Cardiac septum (tissue), 1 donor: ENCODE measurements around the gene KAT2A. TPM values are rescaled to one million over a fixed set of nuclear protein-coding genes. Genes with fewer than 3 reads are reported as not detected.
"Not testable (repeated sequence)": the region's sequence is repeated elsewhere in the genome, so short reads cannot be mapped to it uniquely, and the experiment has no call there.

Source experiments
- DNase-seq: peaks from one replicate; pipeline ENCODE4 v3.0.0-alpha.2; 2020; ENCODE audit warnings: low spot score
- intact Hi-C: fragments of 100-400 bp; cut with DNase I; formaldehyde crosslinking; loops from one replicate; pipeline ENCODE4 v1.14.0; 2022
- long read RNA-seq: library from polyadenylated mRNA; unstranded; transcript quantifications from one replicate; pipeline ENCODE4 v2.0.0, GENCODE V29; 2021
- total RNA-seq: library from RNA; stranded (reverse); fragmentation: NEBNext Ultra II Directional; extraction: Animal tissue kit (Norgen Biotek cat#: 25700); gene quantifications from one replicate; pipeline ENCODE4 v1.2.1, GENCODE V29; 2021
- donor health status: DM: no; HTN: no; CAD: no.

Gene KAT2A
- total RNA-seq: 17.3 TPM
- long read RNA-seq, transcript KAT2A-202 (18 exons, 2,990 nt): major isoform, 5 of 53 reads
- long read RNA-seq, partial matches to known transcripts: 35 of 53 reads
- long read RNA-seq, other reads (novel, unspliced or antisense): 11 of 53 reads

DNA sequence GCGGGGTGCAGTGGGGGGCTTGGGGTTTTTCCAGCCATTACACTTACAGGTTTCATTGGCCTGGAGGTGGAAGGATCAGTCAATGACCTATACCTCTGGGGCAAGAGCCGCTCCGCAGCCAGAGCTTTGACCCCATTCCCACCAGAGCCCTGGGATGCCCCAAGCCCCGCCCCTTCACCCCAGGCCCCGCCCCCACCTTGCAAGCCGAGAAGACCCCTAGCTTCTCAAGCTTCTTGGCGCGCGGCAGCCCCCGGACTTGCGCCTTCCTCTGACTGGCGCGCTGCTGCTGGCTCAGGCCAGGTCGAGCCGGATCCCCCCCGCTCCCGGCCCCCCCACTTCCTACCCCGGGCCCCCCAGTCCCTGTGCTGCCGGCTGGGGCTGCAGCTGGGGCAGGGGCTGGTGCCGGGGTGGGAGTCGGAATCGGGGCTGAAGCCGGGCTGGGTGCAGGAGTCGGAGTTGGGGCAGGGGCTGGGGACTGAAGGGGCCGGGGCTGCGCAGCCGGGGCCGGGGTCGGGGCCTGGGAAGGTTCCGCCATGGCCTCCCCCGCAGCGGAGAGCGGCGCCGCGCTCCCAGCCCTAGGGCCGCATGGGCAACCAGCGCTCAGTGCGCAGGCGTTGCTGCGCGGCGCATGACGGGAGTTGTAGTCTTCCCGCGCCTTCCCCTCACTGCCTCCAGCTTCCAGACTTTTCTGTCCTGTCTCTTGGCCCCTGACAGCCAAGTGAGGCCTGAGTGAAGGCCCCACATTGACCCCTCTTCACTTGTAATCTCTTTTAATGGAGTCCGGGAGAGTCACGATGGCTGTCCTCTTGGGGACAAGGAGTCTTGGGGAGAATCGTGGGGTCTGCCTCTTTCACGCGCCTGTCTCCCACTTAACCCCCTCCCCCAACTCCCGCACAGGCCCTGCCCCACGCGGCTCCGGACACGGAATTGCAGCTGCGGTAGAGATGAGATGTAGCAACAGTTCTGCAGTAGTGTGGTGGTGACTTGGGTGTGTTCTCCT lies at the start of gene KAT2A:
TSS of gene KAT2A (minus strand) at position 598 of the 1,000 bp plus-strand sequence. CDS start at position 535, 63 bp downstream.
- peak; percentile 90 for DNase-seq
- intact Hi-C loops: no loop called here

DNA sequence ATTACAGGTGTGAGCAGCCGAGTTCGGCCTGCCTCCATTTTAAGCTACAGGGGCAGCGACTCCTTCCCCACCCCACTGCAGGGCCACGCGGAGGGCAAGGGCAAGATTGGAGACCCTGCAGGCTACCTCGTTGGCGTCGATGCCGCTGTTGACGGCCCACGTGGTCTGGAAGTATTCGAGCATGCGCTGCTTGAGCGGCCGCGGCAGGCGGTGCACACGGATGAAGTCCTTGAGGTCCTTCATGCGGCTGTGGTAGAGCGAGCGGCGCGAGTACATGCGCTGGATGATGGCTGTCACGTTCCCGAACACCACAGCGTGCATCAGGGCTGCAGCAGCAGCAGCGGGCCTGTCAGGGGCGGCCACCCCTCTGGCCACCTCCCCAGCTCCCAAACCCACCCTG lies 48.2 kb upstream of the KAT2A start:
- DNase-seq: no peak
- intact Hi-C loops: no loop called here

DNA sequence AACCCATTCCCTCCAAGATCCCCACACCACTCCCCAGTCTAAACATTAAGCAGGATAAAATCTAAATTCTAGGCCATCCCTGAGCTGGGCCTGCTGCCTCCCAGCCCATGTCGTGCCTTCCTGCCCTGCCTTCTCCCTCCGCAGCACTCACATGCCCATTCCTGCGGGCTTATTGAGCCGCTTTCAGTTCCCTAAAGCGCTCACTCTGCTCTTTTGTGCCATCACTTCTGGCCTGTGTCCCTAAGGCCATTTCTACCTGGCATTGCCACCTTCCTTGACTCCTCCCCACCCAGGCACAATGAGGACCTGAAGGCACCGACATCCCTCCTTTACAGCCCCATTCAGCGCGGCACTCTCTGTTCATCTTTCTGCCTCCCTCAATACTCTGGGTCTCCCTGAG lies 46.6 kb upstream of the KAT2A start:
- no peak for DNase-seq

DNA sequence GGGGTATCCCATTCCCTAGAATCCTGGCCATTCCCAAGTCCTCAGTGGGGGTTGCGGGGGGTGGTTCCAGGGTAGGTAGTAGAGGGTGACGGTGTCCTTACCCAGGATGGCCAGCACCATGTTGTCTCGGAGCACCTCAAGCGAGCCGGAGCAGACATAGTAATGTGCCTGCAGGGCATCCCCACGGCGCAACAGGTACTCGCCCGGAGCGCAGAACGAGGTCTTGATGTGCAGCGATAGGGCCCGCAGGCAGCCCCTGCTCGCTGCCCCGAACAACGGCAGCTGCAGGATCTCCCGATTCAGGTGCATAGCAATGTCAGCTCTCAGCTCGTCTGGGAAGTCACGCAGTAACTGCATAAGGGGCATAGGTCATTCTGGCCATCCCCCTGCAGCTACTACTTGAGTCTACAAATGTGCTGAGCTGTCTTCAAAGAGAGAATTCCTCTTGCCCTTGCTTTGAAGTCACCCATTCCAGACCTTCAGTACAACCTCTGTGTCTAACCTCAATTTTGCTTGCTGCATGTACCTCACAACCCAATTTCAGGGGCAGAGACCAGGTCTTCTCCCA lies 45.1 kb upstream of the KAT2A start:
- DNase-seq: no peak
- intact Hi-C loops: no loop called here

More for the DNA sequence above, 46.6 kb upstream of the KAT2A start:
- intact Hi-C loops: no loop called here

DNA sequence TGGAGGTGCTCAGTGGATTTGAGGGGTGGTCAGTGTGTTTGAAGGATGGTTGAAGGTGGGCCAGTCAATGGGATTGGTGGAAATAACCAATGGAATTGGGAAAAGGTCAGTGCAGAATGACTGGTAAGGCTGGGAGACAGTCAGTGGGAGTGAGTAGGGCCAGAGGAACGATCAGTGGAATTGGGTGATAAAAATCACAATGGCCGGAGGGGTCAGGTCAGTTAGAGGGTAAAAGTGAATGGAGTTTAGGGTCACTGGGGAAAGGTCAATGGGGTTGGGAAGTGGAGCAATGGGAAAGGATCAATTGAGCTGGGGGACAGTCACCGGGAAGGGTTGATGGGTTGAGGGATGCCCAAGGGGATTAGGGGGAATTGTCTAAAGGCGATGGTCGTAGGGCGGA lies 44.6 kb upstream of the KAT2A start:
- intact Hi-C loops: no loop called here
- DNase-seq: no peak

GRCh38 chr17:42163696-42164407 lies 42.7 kb upstream of the KAT2A start:
- no peak for DNase-seq
- intact Hi-C loops: no loop called here

DNA sequence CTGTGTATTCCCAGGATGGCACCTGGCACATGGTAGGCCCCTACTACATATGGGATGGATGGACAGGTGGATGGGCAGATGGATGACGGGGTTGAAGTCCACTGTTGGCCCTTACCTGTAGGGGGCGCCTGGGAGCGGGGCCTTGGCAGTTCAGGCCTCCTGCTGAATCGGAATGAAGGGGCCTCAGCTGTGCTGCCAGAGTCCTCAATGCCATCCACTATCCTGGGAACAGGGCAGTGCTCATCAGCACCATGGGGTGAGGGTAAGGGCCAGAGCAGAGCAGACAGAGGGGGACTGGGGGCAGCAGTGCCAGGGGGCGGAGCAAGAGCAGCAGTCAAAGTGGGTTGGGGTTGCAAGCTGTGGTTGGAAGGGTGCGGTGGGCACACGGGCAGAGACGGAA lies 41.9 kb upstream of the KAT2A start:
- intact Hi-C loops: no loop called here
- DNase-seq: no peak

GRCh38 chr17:42160531-42160910 lies 39.4 kb upstream of the KAT2A start:
- intact Hi-C loops: no loop called here
- no peak for DNase-seq

DNA sequence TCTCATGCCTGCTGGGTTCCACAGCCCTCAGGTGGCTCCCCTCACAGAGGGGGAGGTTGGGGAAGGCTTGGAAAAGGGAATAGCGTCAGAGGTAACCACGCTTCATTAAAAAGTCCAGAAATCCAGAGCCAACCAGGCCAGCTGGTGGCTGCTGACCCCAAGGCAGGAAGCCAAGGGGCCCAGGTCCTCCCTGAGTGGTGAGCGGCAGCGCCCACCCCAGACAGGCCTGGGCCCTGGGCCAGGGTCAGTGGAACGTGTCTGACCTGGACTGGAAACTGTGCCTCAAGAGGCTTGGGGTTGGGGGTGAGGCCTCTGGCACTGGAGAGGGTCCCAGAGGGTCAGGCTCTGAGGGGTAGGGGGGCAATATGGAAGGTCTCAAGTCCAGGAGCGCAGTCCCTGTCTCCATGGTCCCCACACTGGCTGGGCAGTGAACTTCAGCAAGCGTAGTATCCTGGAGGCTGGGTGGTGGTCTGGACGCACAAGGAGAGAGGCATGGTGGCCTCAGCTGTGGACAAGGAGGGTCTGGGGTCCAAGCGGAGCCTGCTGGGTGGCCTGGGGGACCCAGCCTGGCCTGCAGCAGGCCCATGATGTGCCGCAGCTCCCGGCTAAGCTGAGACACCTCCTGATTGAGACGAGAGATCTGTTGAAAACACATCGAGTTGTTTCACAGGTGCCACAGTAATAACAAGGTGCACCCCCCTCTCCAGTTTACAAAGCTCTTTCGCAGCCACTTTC lies 38.8 kb upstream of the KAT2A start:
- intact Hi-C loops: loop anchor here (10.0 kb wide), 1 partner anchor 835 kb away; the partner anchor contains the start of gene RPL27
- no peak for DNase-seq

- no peak for DNase-seq
Measured at GRCh38 chr17:42155614-42156045, 34.5 kb upstream of the KAT2A start.

DNA sequence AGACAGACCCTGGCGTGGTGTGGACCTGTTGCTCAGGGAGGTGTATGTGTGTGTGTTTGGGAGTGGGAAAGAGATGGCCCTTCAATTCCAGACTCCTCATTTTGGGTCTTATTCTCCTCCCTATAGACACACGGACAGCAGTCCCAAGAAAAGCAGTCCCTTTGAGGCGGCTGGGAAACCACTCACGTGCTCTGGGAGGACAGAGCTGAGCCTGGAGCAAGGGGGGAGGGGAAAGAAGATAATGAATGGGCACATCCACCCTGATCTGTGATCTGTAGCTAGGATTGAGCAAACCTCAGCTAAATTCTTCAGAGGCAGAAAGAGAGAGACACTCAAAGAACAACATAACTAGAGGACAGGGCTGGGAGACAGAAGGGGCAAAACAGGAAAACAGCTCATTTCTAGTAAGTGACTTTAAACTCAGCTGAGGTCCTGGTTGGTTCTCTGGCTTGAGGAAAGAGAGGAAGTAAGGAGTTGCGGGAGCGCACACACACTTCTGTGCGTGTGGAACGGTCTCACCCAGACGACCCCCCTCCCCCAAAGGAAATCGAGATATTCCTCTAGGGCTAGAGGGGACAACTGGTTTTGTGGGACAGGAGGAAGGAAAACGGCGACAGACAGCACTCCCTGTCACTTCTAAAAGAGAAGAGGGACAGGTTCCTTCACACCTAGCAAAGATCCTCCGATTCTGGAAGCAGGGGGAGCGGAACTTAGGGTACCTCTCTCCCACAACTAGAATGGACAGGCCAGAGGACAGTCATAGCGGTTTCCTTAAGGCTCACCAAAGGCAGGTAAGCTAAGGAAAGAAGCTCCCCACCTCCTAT lies 33.0 kb upstream of the KAT2A start:
- intact Hi-C loops: loop anchor here (10.0 kb wide), 1 partner anchor 841 kb away; the partner anchor contains the start of gene RPL27
- DNase-seq: no peak

More at GRCh38 chr17:42155614-42156045, 34.5 kb upstream of the KAT2A start:
- intact Hi-C loops: loop anchor here (10.0 kb wide), 1 partner anchor 839 kb away; the partner anchor contains the start of gene RPL27

DNA sequence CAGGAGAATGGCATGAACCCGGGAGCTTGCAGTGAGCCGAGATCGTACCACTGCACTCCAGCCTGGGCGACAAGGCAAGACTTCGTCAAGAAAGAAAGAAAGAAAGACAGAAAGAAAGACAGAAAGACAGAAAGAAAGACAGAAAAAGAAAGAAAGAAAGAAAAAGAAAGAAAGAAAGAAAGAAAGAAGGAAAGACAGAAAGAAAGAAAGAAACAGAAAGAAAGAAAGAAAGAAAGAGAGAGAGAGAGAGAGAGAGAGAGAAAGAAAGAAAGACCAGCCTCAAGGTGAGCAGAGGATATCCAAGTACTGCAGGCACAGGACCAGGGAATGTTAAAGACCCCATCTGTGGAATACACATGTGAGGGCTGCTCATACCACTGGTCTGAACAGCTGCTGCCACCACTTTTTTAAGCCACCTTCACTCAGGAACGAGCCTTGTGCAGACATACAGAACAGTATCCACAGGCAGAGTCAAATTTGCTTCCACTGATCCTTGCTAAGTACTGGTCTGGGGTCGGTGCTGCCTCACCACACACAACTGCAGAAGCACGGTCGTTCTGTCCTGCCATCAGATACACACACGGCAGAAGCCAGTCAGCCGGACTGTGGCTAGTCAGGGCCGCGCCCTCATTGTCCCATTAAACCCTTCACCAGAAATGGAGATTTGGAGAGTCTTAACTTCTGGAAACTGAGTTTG lies 25.9 kb upstream of the KAT2A start:
- DNase-seq: no peak
- intact Hi-C loops: no loop called here

- DNase-seq, intact Hi-C loops: not testable (repeated sequence)
Measured at GRCh38 chr17:42143138-42143537, 22.0 kb upstream of the KAT2A start.

DNA sequence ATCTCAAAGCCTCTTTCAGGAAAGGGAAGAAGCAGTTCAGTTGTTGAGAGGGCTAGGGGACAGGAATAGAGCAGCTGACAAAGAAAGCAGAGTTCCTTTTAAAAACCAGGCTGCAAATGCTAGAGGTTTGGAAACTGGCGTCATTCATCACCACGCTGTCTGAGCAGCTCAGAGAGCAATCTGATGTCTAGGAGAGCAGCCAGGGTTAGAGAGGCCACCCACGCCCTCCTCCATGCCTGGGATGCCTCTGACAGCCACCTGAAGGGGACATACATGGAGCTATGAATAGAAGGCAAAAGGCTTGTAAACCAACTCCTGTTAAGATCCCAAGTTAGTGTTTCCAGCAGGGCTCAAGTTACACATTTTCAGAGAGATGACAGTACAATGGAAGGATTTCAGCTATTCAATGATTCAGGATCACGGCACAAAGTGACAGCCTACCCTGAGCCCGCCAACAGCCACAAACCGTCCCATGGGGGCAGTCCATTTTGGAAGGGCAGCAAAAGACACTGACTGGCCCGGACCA lies 21.3 kb upstream of the KAT2A start:
- intact Hi-C loops: no loop called here
- DNase-seq: no peak

GRCh38 chr17:42141382-42141781 lies 20.2 kb upstream of the KAT2A start:
- intact Hi-C loops: no loop called here
- no peak for DNase-seq

DNA sequence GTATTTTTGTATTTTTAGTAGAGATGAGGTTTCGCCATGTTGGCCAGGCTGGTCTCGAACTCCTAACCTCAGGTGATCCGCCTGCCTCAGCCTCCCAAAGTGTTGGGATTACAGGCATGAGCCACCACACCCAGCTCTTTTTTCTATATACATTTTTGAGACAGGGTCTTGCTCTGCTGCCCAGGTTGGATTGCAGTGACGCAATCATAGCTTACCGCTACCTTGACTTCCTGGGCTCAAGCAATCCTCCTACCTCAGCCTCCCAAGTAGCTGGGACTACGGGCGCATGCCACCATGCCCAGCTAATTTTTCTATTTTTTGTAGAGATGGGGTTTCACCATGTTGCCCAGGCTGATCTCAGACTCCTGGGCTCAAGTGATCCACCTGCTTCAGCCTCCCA lies 19.5 kb upstream of the KAT2A start:
- DNase-seq, intact Hi-C loops: not testable (repeated sequence)

DNA sequence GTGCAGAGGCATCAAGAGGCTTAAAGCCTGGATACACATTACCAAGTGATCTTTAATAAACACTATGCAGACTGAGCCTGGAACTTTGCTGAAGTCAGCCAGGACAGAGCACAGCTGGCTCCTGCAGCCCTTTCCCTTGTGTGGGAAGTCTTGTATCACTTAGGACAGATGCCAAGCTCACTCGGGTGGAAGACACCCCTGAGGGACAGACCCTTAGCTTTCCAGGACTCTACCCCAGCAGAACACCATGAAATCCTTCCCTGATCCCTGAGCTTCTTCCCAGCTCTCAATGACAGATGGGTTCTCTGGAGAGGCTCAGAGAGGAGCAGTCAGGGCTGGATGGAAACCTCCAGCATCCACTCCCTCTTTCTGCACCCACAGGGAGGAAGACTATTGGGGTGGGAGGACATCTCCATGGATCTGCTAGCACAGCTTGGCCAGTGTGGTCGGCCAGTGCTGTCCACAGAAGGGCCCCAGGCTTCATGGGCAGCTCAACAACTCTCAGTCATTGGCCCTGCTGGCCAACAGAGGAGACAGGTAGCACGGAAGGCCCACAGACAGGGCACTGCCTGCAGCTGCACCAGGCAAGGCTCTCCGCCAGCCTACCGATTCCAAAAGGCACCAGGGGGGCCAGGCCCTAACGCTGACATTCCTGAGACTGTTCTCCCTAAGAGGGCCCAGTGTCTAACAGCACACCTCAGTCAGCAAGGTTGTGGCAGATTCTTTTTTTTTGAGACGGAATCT lies 17.8 kb upstream of the KAT2A start:
- intact Hi-C loops: no loop called here
- no peak for DNase-seq
